GM12875 (cell line): Measurements from ENCODE around the gene GPR12.

Experiments
- H3K4me3 ChIP-seq: one replicate; pipeline ENCODE4 v1.5.1; 2011; ENCODE audit warnings: low read depth, low read length, control low read depth
- TF ChIP-seq, protein P1 (sequence below): IDR thresholded peaks from 2 replicates; pipeline ENCODE4 v1.5.1; 2011; ENCODE audit warnings: low read depth, mild to moderate bottlenecking, control low read depth, inconsistent platforms, low read length, moderate library complexity, borderline replicate concordance; ENCODE audit not compliant: insufficient read depth

Gene GPR12, protein sequence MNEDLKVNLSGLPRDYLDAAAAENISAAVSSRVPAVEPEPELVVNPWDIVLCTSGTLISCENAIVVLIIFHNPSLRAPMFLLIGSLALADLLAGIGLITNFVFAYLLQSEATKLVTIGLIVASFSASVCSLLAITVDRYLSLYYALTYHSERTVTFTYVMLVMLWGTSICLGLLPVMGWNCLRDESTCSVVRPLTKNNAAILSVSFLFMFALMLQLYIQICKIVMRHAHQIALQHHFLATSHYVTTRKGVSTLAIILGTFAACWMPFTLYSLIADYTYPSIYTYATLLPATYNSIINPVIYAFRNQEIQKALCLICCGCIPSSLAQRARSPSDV

DNA sequence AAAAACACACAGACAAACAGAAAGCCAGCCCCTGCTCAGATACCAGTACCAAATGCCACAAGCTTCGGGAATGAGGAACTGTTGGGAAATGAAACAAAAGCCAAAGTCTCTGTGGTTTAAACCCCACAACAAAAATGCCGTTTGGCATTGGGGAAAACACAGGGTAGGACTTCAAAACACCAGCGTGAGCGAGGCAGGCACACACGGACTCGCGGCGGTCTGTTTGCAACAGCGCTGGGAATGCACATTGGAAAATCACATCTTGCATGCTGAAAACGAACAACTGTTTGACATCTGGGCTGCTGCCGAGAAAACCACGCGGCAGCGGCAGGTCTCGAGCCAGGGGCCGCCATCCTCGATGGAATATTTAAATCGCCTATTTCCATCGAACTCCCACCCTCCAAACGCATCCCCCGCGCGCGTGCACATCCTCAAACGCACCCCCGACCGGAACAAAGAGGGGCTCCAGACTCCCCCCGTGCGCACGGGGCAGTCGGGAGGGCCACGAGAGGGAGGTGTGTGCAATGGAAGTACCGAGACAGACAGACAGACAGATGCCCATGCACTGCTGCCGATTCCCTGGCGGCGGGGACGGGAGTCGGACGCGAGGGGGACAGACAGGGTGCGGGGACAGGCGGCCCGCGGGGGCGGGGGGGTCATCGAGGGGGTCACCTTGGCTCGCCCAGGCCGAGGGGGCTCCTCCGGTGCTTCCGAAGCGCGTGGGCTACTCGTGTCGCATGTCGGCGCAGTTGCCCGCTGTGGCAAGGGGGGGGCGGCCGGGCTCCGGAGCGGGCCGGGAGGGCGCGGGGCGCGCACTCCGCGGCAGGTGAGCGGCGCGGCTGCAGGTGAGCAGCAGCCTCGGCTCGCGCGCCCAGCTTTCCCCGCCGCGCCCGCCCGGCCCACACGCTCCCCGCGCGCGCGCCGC is at the start of gene GPR12:
TSS of gene GPR12 (minus strand) at position 880 of the 925 bp plus-strand sequence. CDS start 959 bp downstream, outside the sequence.
- TF ChIP-seq, protein P1, sequence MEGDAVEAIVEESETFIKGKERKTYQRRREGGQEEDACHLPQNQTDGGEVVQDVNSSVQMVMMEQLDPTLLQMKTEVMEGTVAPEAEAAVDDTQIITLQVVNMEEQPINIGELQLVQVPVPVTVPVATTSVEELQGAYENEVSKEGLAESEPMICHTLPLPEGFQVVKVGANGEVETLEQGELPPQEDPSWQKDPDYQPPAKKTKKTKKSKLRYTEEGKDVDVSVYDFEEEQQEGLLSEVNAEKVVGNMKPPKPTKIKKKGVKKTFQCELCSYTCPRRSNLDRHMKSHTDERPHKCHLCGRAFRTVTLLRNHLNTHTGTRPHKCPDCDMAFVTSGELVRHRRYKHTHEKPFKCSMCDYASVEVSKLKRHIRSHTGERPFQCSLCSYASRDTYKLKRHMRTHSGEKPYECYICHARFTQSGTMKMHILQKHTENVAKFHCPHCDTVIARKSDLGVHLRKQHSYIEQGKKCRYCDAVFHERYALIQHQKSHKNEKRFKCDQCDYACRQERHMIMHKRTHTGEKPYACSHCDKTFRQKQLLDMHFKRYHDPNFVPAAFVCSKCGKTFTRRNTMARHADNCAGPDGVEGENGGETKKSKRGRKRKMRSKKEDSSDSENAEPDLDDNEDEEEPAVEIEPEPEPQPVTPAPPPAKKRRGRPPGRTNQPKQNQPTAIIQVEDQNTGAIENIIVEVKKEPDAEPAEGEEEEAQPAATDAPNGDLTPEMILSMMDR: no peak
- H3K4me3 ChIP-seq: no peak within 1 kb of the TSS

DNA sequence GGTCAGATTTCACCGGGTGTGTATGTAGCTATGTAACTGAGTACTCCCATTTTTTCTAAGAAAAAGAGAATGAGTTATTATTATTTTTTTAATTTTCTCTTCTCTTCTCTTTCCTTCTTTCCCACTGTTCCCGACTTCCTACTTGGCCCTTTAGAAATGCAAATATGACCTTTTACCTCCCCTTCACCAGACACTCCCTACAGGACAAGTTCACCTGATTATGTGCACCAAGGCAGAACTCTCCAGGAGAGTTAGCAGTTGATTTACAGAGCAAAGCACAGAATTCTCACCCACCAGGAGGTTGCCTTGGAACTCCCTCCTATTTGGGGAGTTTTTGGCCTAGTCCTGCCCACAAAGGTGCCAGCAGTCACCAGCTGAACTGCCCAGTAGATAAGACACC is 49.5 kb upstream of the GPR12 start:
- TF ChIP-seq, protein P1: no peak
- no peak overlapping the region for H3K4me3 ChIP-seq

DNA sequence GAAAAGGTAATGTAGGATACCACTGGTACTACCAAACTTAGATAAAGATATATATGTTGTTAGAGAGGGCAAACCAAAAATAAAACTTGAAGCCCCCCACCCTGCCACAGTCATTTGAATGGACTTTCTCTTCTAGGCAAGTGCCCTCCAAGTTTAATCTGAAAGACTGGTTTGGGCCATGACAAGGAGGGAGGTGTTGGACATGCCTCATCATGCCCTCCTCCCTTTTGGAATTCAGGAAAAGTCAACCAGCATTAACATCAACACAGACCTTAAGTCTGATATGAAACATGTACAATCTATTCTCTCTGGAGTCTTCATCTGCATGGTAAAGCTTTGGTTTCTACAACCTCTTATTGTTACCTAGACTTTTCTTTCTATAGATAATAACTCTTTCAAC is 46.3 kb upstream of the GPR12 start:
- no peak overlapping the region for H3K4me3 ChIP-seq
- TF ChIP-seq, protein P1: no peak

DNA sequence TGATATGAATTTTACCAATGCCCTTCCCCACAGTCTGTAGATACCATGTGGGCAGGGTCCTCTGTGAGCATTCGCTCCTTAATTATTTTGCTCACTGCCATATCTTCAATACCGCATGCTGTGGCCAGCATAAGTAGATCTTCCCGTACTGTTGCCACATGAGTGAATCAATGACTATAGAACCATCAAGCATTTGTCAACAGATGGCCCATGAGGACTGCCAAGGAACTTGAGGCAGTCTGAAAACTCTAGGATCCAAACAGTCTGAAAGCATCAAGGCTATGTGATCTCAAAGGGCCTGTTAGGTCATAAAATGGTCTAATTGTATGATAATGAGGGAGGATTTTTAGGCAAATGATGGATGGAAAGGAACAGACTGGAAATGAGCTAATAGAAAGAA is 27.4 kb upstream of the GPR12 start:
- TF ChIP-seq, protein P1: no peak
- H3K4me3 ChIP-seq: no peak overlapping the region

DNA sequence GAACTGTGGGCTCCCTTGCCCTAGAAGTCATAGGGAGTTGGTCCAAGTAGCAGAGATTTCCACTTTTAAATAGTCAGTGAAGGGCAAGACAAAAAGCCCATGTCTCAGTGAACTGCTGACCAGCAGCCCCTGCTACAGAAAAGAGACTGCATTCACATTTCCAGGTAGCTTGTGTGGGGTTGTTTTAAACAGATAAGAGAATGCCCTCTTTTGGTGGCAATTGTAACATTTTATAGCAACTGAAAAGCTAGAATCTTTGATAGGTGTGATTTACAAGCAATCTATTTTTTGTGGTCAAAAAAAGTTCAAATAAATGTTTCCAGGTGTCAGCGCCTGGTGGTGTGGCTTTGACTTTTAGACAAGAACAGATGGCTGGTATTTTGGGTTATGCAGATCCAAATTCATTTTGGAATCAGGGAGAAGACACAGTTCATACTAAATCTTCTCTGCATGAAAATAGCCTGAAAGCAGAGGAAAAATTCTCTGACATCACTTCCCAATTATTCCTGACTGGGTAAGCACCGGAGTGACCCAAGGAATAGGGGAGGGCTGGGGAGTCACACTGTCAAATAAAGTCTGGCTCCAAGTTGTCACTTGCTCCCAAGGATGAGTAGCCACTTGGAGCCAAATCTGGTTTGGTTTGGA is 26.2 kb upstream of the GPR12 start:
- no peak overlapping the region for H3K4me3 ChIP-seq
- TF ChIP-seq, protein P1: no peak

DNA sequence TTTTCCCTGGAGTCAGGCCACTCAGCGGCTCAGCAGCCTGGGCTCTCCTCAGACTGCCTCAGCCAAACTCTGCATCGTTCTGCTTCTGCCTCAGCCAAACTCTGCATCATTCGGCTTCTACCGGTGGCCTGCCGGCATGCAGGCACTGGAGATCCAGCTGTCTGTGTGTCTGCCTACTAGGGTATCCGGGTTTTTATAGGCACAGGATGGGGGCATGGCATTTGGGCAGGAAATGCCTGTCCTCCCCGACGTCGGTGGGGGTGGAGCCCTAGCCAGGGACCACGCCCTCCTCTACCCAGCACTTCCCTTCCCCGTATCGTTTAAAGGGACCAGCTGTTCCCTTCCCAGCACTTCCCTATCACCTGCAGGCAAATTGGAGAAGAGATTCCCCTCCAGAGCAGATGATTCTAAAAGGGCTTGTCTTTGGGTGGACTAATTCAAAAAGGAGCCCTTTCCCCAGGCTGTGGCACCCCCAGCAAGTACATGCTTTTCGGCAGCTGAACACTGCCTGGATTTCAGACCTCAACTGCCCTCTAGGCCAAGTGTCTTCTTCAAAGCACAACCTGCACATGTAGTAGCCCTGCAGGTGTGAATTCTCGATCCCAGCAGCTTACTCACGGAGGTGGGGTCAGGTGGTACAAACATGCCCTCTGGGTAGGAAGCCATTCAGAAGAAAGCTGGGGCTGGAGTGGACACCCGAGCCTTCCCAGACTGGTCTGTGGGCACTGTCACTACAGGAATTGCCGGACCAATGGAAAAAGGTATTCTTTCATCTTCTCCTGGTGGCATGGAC is 25.4 kb upstream of the GPR12 start:
- H3K4me3 ChIP-seq: no peak overlapping the region
- TF ChIP-seq, protein P1: no peak
